Amniotic stem cell (primary cell): ENCODE data around the gene RELCH.

ENCODE experiments used
- DNase-seq: peaks from one replicate; lab custom pipeline; 2025; lab: John Stamatoyannopoulos, UW

Gene RELCH

DNA sequence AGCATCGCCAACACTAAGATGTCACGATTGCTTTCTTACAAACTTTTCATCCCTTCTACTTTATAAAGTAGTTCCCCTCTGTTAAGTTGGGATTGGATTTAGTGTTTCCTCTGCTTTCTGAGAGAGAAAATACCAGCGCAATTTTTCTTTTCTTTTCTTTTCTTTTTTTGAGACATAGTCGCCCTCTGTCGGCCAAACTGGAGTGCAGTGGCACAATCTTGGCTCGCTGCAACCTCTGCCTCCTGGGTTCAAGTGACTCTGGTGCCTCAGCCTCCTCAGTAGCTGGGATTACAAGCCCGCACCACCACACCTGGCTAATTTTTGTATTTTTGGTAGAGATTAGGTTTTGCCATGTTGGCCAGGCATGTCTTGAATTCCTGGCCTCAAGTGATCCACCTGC, 9.0 kb downstream of the RELCH start:
- DNase-seq = no peak

DNA sequence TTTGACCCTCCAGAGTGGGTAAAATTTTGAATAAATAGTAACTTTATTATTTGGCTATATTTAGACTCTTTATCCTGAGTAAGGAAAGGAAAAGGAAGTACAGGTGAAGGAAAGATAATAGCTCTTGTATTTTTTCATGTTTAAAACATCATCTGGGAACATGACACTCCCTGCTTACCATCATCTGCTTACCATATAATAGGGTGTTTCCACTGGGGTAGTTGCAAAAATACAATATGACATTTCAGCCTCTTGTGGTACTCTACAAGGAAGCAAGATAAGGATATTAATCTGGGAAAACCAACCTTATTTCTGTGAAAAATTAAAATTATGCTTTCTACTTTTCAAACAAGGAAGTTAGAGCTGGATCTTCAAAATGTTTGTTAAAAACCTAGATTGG, 9.9 kb downstream of the RELCH start:
- DNase-seq = no peak

- no peak for DNase-seq
Measured at GRCh38 chr18:62198259-62198658, 11.2 kb downstream of the RELCH start.

DNA sequence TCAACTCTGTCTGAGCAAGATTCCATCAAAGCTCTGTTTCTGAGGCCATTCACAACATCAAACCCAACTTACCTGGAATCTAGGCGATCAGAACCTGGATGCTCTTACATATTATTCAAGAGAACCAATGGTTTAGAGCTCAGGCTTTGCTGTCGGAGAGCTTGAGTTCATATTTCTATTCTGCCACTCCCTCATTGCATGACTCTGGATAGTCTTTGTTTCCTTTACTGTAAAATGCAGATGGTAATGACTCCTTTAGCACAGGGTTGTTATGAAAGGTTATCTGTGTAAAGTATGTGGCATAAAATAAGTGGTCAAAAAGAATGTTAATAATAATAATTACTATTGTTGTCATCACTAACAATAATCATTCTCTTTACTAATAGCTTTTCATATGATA, 12.6 kb downstream of the RELCH start:
- no peak for DNase-seq

- DNase-seq = no peak
Measured at GRCh38 chr18:62200121-62200914, 13.3 kb downstream of the RELCH start.

DNA sequence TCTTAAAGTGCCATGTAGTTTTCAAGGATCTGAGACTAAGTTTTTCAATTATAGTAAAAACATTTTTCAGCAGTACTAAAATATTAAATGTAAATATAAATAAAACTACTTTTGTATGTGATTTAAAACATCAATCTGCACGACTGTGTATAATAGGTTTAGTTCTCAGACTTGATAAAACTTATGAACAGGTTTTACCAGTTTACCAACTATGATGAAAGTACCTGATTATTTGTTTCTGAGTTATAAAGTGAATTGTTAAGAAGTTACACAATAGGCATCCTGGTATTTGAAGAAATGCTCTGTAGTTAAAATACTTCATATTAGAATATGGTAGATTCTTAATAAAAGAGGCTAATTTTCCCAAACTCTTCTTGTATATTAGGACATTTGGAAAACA, 14.8 kb downstream of the RELCH start:
- DNase-seq = no peak

DNA sequence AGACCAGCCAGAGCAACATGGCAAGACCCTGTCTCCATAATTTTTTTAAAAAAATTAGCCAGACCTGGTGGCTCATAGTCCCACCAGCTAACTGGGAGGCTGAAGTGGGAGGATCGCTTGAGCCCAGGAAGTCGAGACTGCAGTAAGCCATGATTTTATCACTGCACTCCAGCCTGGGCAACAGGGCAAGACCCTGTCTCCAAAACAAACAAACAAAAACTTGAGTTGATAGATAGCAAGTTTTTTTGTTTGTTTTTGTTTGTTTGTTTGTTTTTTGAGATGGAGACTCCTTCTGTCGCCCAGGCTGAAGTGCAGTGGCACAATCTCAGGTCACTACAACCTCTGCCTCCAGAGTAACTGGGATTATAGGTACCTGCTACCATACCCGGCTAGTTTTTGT, 18.8 kb downstream of the RELCH start:
- no peak for DNase-seq

GRCh38 chr18:62206593-62206992, 19.5 kb downstream of the RELCH start:
- no peak for DNase-seq

GRCh38 chr18:62209046-62209445, 22.0 kb downstream of the RELCH start:
- no peak for DNase-seq

GRCh38 chr18:62210138-62210537, 23.1 kb downstream of the RELCH start:
- no peak for DNase-seq

DNA sequence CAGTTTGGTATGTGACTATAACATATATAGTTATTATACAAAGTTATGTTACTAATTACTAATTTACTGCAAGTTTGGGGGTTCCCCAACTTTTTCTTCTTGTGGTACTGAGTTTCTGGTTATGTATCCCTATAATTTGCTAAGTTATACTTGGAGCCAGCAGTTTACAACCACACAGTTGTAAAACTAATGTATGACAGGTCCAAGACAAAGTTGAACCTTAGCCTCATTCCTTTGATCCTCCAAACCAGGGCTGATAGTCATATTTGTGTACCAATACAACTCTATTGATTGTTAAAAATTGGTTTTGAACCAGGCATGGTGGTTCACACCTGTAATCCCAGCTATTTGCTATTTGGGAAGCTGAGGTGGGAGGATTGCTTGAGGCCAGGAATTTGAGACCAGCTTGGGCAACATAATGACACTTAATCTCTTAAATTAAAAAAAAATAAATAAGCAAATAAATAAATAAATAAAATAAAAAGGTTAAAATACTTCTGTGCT, 24.3 kb downstream of the RELCH start:
- DNase-seq = no peak

DNA sequence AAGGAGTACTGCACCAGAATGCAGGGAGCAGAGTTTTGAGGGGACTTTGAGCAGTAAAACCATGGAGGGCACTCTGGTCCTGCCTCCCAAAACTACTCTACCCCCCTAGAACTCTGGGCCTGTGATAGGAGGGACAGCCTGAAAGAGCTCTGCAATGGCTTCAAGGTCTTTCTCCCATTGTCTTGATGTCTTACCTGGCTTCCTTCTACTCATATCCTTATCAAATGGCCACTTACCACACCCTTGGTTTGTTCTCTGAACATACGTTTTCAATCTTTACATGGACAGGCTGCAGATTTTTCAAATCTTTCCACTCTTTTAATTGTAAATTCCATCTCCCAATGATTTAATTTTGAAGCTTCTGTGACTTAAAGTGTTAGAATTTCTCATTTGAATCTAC, 27.7 kb downstream of the RELCH start:
- no peak for DNase-seq

DNA sequence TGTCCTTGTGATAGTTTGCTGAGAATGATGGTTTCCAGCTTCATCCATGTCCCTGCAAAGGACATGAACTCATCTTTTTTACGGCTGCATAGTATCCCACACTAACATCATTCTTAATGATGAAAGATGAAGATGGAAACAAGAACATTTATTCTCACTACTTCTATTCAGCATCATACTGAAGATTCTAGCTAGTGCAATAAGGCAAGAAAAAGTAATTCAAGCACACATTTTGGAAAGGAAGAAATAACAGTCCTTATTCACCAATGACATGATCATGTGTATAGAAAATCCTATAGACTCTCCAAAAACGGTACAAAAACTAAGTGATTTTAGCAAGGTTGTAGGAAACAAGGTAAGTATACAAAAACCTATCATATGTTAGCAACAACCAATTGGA, 37.2 kb downstream of the RELCH start:
- no peak for DNase-seq

DNA sequence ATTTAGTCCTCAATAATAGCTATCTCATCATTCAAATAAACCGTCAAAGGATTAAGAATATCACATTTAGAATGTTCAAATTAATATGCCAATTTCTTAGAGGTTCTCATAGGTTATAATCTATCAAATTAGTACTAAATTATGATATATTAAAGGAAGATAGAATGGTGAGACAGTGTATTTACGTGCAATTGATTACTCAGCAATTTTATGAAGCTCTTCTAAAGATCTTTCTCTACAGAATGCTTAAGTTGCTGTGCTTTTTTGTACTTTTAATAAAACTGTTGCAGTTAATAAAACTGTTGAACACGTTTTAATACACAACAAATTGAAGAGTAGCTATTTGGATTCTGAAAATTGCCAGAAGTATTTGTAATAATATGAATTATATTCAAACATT, 39.0 kb downstream of the RELCH start:
- no peak for DNase-seq

DNA sequence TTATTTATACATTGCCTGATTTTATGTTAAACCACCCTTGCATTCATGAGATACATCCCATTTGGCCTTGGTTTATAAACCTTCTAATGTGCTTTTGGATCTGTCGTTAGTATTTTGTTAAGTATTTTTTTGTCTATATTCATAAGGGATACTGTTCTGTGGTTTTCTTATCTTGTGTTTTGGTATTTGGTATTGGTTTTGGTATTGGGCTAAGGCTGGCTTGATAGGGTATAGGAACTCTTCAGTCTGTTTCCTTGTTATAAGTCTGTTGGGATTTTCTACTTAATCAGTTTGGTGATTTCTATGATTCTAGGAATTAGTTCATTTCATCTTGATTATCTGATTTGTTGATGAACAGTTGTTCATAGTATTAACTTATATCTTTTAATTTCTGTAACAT, 49.2 kb downstream of the RELCH start:
- DNase-seq = no peak

DNA sequence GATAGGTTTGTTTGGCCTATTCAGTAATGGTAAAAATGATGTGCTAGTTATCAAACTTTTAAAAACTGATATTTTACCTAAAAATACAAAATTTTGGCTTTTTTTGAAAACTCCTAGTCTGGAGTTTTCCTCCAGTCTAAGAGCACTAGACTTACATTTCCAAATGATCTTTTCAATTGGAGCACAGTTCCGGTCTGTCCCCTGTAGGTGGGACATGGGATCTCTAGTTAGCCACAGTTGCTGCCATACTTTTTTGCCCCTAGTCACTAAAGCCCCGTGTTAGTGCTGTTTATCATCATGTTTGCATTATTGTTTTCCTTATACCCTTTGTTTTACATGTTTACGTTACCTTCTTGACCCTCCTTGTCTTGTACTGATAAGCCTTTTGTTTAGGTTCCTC, 52.4 kb downstream of the RELCH start:
- DNase-seq = no peak

GRCh38 chr18:62242955-62243354, 55.9 kb downstream of the RELCH start:
- no peak for DNase-seq

GRCh38 chr18:62245177-62245576, 58.1 kb downstream of the RELCH start:
- no peak for DNase-seq

DNA sequence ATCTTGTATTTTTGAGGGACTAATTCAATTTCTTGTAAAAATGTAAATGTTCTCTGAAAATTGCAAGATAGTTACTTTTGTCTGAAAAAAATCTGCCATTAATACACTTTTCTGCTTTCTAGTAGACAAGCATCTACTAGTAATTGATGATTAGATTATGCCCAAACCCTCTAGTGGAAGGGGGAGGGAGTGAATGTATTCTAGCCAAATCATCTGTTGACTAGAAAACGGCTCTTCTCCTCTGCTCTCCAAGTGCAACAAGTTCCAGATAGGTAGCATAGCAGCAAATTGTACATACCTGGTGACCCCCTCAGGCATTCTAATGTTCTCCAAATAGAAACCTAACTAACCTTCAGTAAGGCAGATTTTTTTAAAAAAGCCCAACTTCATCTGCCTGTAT, 58.6 kb downstream of the RELCH start:
- no peak for DNase-seq

DNA sequence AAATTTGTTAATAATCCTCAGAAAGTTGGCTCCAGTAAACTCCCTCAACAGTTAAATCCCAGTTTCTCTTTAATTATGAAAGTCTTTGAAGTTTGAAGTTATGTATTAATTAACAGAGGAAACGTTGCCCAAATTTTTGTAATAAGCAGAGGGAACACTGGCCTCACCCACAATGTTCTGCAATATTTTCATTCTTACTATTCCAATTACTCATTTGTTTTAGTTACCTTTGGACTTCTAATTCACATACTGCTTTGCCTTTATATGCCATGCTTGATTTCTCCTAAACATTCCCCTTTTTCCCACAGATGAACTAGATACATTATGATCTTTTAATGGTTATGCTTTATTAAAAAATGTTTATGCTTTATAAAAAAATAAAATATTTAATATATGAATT, 61.3 kb downstream of the RELCH start:
- DNase-seq = no peak

DNA sequence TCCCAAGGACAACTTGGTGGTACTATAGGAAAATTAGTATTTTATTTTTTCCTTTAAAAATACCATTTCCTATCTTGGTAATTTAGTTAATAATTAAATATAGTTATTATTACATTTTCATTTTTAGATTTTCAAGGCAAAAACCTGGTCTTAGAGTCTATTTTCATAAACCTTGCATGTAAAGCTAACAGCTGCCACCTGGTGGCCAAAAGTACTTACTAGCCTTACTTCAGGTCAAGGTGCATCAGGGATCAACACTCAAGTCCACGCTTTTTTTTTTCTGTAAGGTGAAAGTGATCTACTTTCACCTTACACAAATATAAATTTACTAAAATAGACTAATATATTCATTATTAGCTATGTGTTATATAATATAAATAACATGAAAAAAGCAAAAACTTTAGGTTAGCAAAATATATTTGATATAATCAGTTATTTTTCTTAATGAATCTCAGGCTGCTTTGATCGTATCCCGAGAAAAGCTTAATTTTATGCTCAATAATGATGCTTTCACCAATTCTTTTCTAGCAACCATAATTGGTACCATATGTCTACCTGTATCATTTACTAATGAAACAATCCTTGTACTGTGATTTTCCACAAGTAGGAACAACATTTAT, 62.5 kb downstream of the RELCH start:
- DNase-seq = peak; percentile 56

- DNase-seq = no peak
Measured at GRCh38 chr18:62250475-62250874, 63.4 kb downstream of the RELCH start.

GRCh38 chr18:62258093-62258492, 71.0 kb downstream of the RELCH start:
- no peak for DNase-seq

- no peak for DNase-seq
Measured at GRCh38 chr18:62258616-62259015, 71.6 kb downstream of the RELCH start.
